22Rv1 (cell line): ENCODE data around the gene NRG3.

Experiments
- H3K27ac ChIP-seq: fragments of 450-650 bp; 2 replicates; pipeline ENCODE4 v1.5.1; 2017
- ZFX ChIP-seq: fragments of 450-650 bp; IDR thresholded peaks from 2 replicates; pipeline ENCODE4 v1.6.1; 2017; ENCODE audit warnings: antibody characterized with exemption, borderline replicate concordance
- TF ChIP-seq, protein P1 (sequence below): fragments of 450-650 bp; IDR thresholded peaks from 2 replicates; pipeline ENCODE4 v1.5.1; 2017; ENCODE audit warnings: mild to moderate bottlenecking

The NRG3 gene

DNA sequence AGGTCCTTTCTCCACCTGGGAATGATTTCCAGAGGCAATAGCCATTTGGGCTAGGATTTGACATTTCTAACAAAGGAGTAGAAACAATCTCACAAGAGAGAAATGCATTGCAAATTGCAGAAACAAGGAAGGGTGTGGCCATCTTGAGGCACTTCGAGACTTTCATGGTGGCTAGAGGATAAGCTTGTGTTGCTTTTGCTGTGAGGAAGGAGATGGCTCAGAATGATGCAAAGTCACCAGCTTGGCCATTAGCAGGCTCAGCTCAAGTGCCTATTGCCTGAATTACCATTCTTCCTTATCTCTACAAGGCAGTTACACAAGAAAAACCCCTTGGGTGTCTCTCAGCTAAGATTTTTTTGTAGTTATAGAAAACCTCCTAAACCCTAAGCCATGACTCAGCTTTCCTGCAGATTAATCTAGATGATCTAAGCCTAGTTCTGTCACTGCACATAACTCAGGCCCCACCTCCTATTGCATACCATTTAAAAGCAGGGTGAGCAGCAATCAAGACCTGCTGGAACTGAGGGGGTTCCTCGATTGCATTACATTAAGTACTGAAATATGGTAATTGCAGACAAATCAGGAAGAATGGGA is 683.1 kb downstream of the NRG3 start:
- TF ChIP-seq, protein P1, sequence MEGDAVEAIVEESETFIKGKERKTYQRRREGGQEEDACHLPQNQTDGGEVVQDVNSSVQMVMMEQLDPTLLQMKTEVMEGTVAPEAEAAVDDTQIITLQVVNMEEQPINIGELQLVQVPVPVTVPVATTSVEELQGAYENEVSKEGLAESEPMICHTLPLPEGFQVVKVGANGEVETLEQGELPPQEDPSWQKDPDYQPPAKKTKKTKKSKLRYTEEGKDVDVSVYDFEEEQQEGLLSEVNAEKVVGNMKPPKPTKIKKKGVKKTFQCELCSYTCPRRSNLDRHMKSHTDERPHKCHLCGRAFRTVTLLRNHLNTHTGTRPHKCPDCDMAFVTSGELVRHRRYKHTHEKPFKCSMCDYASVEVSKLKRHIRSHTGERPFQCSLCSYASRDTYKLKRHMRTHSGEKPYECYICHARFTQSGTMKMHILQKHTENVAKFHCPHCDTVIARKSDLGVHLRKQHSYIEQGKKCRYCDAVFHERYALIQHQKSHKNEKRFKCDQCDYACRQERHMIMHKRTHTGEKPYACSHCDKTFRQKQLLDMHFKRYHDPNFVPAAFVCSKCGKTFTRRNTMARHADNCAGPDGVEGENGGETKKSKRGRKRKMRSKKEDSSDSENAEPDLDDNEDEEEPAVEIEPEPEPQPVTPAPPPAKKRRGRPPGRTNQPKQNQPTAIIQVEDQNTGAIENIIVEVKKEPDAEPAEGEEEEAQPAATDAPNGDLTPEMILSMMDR = no peak
- no peak for TF ChIP-seq ZFX
- no peak overlapping the region for H3K27ac ChIP-seq

DNA sequence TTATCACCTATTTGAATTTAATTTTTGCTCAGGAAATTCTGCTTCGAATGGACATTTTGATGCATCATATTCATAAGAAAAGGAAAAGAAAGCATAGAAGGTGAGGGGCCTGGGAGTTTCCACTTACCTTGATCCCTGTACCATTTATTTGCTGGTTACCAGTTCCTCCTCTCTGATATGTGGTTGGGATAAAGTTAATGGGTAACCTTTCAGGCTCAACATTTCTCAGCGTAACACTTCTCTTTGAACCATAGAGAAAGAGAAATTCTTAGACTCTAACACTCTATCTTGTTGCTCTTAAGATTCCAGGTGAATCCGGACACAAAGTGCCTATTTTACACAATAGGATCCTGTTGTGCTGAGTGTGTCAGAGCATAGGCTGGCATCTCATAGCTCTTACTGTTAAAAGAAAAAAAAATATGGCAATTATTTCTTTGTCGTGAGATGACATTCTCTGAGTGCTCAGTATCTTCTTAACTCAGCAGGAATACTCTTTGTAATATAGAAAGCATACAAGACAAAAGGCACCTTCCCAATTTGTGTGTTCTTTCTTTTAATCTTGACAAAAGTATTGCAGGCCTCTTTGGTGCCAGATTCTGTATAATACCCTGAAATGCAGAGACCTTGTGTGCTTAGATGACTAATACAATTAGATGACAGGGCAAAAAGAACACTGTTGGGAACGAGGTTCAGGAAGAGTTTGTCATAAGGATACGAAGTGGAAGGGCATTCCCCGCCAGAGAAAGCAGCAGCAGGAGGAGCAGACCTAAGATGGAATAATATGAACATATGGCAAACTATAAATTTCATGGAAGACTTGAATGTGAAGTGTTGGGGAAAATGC is 689.6 kb downstream of the NRG3 start:
- H3K27ac ChIP-seq = no peak overlapping the region
- TF ChIP-seq, protein P1 = no peak

DNA sequence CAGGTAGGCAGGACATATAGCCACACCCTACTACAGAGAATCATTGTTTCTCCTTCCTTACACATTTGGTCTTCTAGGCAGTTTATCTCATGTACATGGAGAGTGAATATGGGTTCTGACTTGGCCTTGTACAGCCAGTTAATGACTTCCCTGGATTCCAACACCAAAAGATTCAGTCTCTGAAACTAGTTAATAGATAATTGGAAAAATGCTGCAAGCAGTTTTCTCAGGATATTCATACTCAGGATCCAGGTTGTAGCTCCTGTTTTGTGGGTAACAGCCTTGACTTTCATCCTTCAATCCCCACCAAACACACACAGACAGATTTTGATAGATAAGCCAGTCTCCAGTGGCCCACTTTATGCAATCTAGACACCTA is 690.2 kb downstream of the NRG3 start:
- H3K27ac ChIP-seq = no peak overlapping the region
- no peak for TF ChIP-seq ZFX
- TF ChIP-seq, protein P1 = no peak

- no peak overlapping the region for H3K27ac ChIP-seq
- no peak for TF ChIP-seq ZFX
- TF ChIP-seq, protein P1 = no peak
These were observed 697.8 kb downstream of the NRG3 start for GRCh38 chr10:82572744-82573143.

GRCh38 chr10:82574081-82574480 is 699.1 kb downstream of the NRG3 start:
- no peak for TF ChIP-seq ZFX
- TF ChIP-seq, protein P1 = no peak
- H3K27ac ChIP-seq = no peak overlapping the region

- no peak overlapping the region for H3K27ac ChIP-seq
- TF ChIP-seq ZFX = no peak
- TF ChIP-seq, protein P1 = no peak
These were observed 700.3 kb downstream of the NRG3 start for GRCh38 chr10:82575318-82575717.

- TF ChIP-seq, protein P1 = no peak
- no peak for TF ChIP-seq ZFX
- H3K27ac ChIP-seq = no peak overlapping the region
These were observed 701.1 kb downstream of the NRG3 start for GRCh38 chr10:82576093-82576492.
